C4-2B (cell line): ENCODE results near the gene KCNN2.
"Not testable (repeated sequence)": the region's sequence is repeated elsewhere in the genome, so short reads cannot be mapped to it uniquely, and the experiment has no call there.

Source experiments
- H3K27ac ChIP-seq: fragments of 450-650 bp; 2 replicates; pipeline ENCODE4 v1.5.1; 2017
- CTCF ChIP-seq: fragments of 450-650 bp; conservative IDR thresholded peaks from 2 replicates; pipeline ENCODE4 v1.5.1; 2017; ENCODE audit warnings: mild to moderate bottlenecking
- ZFX ChIP-seq: fragments of 450-650 bp; IDR thresholded peaks from 2 replicates; pipeline ENCODE4 v1.6.1; 2017

KCNN2 gene

DNA sequence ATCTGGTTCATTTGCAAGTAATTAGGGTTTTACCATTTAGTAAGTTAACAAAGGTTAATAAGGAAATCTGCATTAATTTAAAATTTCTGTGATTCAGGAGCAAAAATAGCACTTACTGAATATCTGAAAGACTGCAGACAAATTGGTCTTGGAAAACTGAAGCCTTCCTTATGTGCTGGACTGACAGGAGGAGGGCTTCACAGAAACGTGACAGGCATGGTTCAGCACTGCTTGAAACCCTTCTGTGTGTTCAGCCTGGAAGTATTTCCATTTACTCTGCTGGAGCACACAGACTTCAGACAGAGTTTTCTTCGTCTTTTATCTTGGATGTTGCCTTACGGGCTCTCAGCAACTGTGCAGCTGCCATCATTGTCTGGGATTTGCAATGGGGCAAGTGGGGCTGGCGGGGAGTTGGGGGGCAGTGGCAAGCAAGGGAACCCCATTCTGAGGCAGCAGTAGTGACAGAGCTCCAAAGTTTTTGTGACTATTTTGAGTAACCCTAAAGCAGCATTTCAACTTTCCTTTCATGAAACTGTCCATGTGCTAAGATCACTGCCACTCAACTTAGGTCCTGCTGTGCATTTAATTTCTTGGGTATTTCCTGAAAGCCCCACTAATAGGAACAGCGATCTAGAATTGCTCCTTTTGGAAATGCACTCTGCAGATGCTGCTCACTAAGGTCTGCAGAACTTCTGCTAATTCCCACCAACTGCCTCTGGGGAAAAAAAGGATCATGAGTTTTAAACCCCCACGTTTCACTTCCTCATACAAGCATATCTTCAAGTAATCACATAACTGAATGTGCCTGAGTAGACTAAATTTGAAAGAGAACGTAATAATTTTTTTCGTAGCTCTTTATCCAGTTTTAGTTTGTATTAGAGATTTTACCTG is 56.6 kb downstream of the KCNN2 start:
- no peak for TF ChIP-seq ZFX
- no peak for TF ChIP-seq CTCF
- no peak overlapping the region for H3K27ac ChIP-seq

- no peak overlapping the region for H3K27ac ChIP-seq
- TF ChIP-seq CTCF (no peak), ZFX (no peak)
These were observed 57.2 kb downstream of the KCNN2 start for GRCh38 chr5:114419067-114419388.

GRCh38 chr5:114419959-114420358 is 58.1 kb downstream of the KCNN2 start:
- no peak overlapping the region for H3K27ac ChIP-seq
- TF ChIP-seq ZFX = no peak
- TF ChIP-seq CTCF = no peak

DNA sequence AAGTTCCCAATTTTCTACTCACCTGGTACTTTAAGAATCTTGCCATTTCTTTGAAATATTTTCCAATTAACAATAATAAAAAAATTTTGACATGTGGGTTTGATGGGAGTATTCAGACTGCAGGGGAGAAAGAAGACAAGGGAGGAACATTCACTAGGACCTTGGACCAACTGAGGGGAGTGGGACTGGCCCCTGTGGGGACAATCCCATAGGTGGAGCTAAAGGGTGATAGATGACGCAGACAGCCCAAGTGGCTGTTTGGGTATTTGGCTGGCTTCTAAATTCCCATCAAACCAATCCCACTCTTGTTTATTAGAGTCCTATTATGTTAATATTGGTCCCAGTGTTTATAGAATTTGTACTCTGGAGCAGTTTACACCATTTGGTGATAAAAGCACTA is 65.3 kb downstream of the KCNN2 start:
- TF ChIP-seq CTCF (no peak), ZFX (no peak)
- no peak overlapping the region for H3K27ac ChIP-seq

- TF ChIP-seq CTCF (no peak), ZFX (no peak)
- no peak overlapping the region for H3K27ac ChIP-seq
These were observed 68.7 kb downstream of the KCNN2 start for GRCh38 chr5:114430532-114430931.

- H3K27ac ChIP-seq = not testable (repeated sequence)
These were observed 70.8 kb downstream of the KCNN2 start for GRCh38 chr5:114432684-114433083.

DNA sequence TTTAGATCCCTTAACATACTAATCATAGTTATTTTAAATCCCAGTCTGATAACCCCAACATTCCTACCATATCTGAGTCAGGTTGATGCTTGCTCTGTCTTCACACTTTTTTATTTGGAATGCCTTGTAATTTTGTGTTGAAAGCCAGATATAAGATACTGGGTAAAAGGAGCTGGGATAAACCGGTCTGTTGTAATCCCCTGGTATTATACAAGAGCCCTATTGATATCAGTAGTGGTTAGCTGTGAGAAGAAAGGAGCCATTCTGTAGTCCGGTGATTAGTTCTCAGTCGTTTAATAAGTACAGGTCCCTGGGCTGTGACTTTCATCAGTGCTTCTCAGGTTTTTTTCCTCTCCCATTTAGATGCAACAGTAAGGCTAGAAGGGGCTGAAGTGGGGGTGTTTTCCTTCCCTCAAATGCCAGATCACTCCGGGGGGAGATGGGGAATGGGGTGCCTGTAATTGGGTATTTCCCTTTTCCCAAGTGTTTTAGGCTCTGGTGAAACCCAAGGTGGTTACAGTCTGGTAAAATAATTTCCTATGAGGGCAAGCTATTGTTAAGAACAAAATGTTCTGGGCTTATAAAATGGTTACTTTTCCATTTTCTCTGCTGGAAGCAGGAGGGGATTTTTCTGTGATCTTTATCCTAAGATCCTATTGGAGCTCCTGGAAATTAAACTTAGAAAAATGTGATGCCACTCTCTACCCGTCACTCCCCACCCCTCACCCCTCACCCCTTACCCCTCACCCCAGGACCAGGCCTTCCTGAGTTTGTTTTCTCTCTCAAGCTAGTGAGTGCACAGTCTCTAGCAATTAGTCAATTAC is 72.7 kb downstream of the KCNN2 start:
- no peak overlapping the region for H3K27ac ChIP-seq
- no peak for TF ChIP-seq ZFX
- no peak for TF ChIP-seq CTCF

- TF ChIP-seq CTCF (no peak), ZFX (no peak)
- no peak overlapping the region for H3K27ac ChIP-seq
These were observed 73.3 kb downstream of the KCNN2 start for GRCh38 chr5:114435220-114435481.
